K562 (cell line): ENCODE results near the gene RAPGEF5.

ENCODE experiments used
- CTCF ChIP-seq, 3 experiments: IDR thresholded peaks in 2 of 3; conservative IDR thresholded peaks in 1 of 3; 2 replicates each; pipeline ENCODE4 v1.5.1; 2011 to 2012; ENCODE audit warnings: low read length in 3 of 3, mild to moderate bottlenecking in 3 of 3, control low read depth in 2 of 3, improper control_type of control experiment in 1 of 3, inconsistent platforms in 1 of 3, low read depth in 1 of 3, mixed read lengths in 1 of 3, moderate library complexity in 1 of 3; ENCODE audit not compliant: insufficient read depth in 2 of 3
- ELF4 ChIP-seq: fragments of 450-650 bp; formaldehyde crosslinking; IDR thresholded peaks from 2 replicates; pipeline ENCODE4 v1.4.0; 2022; ENCODE audit warnings: missing genetic modification characterization
- FOXA1 ChIP-seq: fragments of 450-650 bp; IDR thresholded peaks from 2 replicates; pipeline ENCODE4 v1.6.1; 2016; ENCODE audit warnings: mild to moderate bottlenecking, borderline replicate concordance
- FOXP4 ChIP-seq: sonication (generic); formaldehyde crosslinking; IDR thresholded peaks from 2 replicates; pipeline ENCODE4 v1.8.0; 2022; ENCODE audit warnings: mild to moderate bottlenecking, missing genetic modification reagents, borderline replicate concordance
- ZKSCAN8 ChIP-seq: fragments of 200-800 bp; sonication (Bioruptor generic); IDR thresholded peaks from 2 replicates; pipeline ENCODE4 v1.6.1; 2016; ENCODE audit warnings: missing genetic modification characterization, missing compliant biosample characterization
- ZNF384 ChIP-seq: IDR thresholded peaks from 2 replicates; pipeline ENCODE4 v1.6.1; 2012; ENCODE audit warnings: low read depth, low read length, improper control_type of control experiment

- TF ChIP-seq ZNF384 (no peak), FOXP4 (CRISPR knock-in tag) (no peak), FOXA1 (no peak), ZKSCAN8 (CRISPR knock-in tag) (no peak), CTCF (IDR thresholded peaks at IDR 0.05 in 2 of 3, conservative IDR thresholded peaks at IDR 0.05 in 1 of 3; ENCODE audit: insufficient read depth in 2 of 3, low read depth in 1 of 3, low read length in 3 of 3) (no peak), ELF4 (CRISPR knock-in tag) (no peak)
Observed at GRCh38 chr7:22168129-22168634, 188.8 kb downstream of the RAPGEF5 start.
